K562 (cell line): ENCODE results near the gene ADARB2.

ENCODE experiments used
- BHLHE40 ChIP-seq: IDR thresholded peaks from 2 replicates; pipeline ENCODE4 v1.6.1; 2011; ENCODE audit warnings: low read length, improper control_type of control experiment
- CHD2 ChIP-seq: IDR thresholded peaks from 2 replicates; pipeline ENCODE4 v1.6.1; 2011; ENCODE audit warnings: low read depth, low read length
- ETS2 ChIP-seq: IDR thresholded peaks from 2 replicates; pipeline ENCODE4 v1.6.1; 2016; ENCODE audit warnings: borderline replicate concordance, missing genetic modification characterization, mild to moderate bottlenecking, moderate library complexity, missing compliant biosample characterization; ENCODE audit not compliant: poor library complexity, severe bottlenecking
- RAD21 ChIP-seq, 2 experiments: fragments of 250-450 bp in 1 of 2; fragments of 450-650 bp in 1 of 2; sonication (Bioruptor Pico) in 1 of 2; formaldehyde crosslinking in 1 of 2; IDR thresholded peaks in 1 of 2; conservative IDR thresholded peaks in 1 of 2; 2 replicates each; pipeline versions ENCODE4 v1.4.0 to v1.8.0; 2020 to 2022; ENCODE audit warnings: mild to moderate bottlenecking in 2 of 2, moderate library complexity in 1 of 2
- ZEB2 ChIP-seq: fragments of 450-650 bp; IDR thresholded peaks from 2 replicates; pipeline ENCODE4 v1.6.1; 2016
- TF ChIP-seq, protein P1 (sequence below), 2 experiments: fragments of 450-650 bp in 1 of 2; IDR thresholded peaks; 2 replicates each; pipeline ENCODE4 v1.6.1; 2011 to 2017; ENCODE audit warnings: low read depth in 2 of 2, antibody characterized with exemption in 1 of 2, borderline replicate concordance in 1 of 2, low read length in 1 of 2, mild to moderate bottlenecking in 1 of 2, mixed read lengths in 1 of 2; ENCODE audit not compliant: control insufficient read depth in 1 of 2

DNA sequence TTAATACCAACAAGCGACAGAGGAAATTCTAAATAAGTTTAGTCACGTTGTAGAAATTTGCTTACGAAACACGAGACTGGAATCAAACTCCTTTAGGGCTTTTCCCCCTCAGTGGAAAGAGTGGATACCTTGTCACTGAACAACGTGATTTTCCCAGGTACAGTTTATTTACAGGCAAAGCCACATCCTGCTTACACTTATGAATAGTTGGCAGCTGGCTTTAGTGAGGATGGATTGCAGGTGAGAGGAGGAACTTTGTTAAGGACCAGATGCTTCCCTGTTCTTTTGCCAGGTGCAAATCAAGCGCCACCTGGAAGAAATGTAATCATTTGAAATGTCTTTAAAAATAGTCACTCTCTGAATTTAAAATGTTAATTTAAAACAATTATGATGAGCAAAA, 282.4 kb downstream of the ADARB2 start:
- TF ChIP-seq ETS2 (tag), result no peak
- TF ChIP-seq ZEB2, result no peak
- TF ChIP-seq, protein P1, sequence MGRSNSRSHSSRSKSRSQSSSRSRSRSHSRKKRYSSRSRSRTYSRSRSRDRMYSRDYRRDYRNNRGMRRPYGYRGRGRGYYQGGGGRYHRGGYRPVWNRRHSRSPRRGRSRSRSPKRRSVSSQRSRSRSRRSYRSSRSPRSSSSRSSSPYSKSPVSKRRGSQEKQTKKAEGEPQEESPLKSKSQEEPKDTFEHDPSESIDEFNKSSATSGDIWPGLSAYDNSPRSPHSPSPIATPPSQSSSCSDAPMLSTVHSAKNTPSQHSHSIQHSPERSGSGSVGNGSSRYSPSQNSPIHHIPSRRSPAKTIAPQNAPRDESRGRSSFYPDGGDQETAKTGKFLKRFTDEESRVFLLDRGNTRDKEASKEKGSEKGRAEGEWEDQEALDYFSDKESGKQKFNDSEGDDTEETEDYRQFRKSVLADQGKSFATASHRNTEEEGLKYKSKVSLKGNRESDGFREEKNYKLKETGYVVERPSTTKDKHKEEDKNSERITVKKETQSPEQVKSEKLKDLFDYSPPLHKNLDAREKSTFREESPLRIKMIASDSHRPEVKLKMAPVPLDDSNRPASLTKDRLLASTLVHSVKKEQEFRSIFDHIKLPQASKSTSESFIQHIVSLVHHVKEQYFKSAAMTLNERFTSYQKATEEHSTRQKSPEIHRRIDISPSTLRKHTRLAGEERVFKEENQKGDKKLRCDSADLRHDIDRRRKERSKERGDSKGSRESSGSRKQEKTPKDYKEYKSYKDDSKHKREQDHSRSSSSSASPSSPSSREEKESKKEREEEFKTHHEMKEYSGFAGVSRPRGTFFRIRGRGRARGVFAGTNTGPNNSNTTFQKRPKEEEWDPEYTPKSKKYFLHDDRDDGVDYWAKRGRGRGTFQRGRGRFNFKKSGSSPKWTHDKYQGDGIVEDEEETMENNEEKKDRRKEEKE (IDR thresholded peaks at IDR 0.05; ENCODE audit: borderline replicate concordance in 1 of 2, control insufficient read depth in 1 of 2, low read depth in 2 of 2, low read length in 1 of 2), result no peak
- no peak for TF ChIP-seq RAD21 (CRISPR knock-in tag; conservative IDR thresholded peaks at IDR 0.05 in 1 of 2, IDR thresholded peaks at IDR 0.05 in 1 of 2)
- no peak for TF ChIP-seq CHD2
- no peak for TF ChIP-seq BHLHE40
